Ascending aorta (tissue), 2 donors: ENCODE results near the gene ZG16. TPM values are rescaled to one million over a fixed set of nuclear protein-coding genes. Genes with fewer than 3 reads are reported as not detected.

Experiments
- DNase-seq, 2 donors: peaks; one replicate each; pipeline ENCODE4 v3.0.0-alpha.2; 2019; ENCODE audit warnings: low spot score in 2 of 2
- H3K27ac ChIP-seq, 2 donors: fragments of 200-600 bp; sonication (generic); one replicate each; pipeline ENCODE4 v1.5.1; 2016 to 2017; ENCODE audit warnings: mild to moderate bottlenecking in 1 of 2
- H3K27me3 ChIP-seq: fragments of 200-600 bp; sonication (generic); one replicate; pipeline ENCODE4 v1.5.1; 2017
- H3K36me3 ChIP-seq, 2 donors: fragments of 200-600 bp; sonication (generic); one replicate each; pipeline ENCODE4 v1.5.1; 2016
- H3K4me1 ChIP-seq, 2 donors: fragments of 200-600 bp; sonication (generic); one replicate each; pipeline ENCODE4 v1.5.1; 2016 to 2017; ENCODE audit warnings: mild to moderate bottlenecking in 1 of 2
- H3K4me3 ChIP-seq, 2 donors: fragments of 200-600 bp; sonication (generic); one replicate each; pipeline ENCODE4 v1.5.1; 2016 to 2017; ENCODE audit warnings: mild to moderate bottlenecking in 1 of 2
- H3K9me3 ChIP-seq, 2 donors: fragments of 200-600 bp; sonication (generic); one replicate each; pipeline ENCODE4 v1.5.1; 2016
- intact Hi-C: fragments of 100-400 bp; cut with DNase I; formaldehyde crosslinking; loops from one replicate; pipeline ENCODE4 v1.15.1; 2023
- total RNA-seq: library from RNA; depleted of rRNA; stranded (reverse); fragments of >200 nt; gene quantifications from one replicate; pipeline ENCODE4 v1.1.0, GENCODE V29; 2016
- TF ChIP-seq, protein P1 (sequence below), 3 experiments: fragments of 200-600 bp in 2 of 3; fragments of 450-650 bp in 1 of 3; sonication (generic) in 2 of 3; IDR thresholded peaks; one replicate each; pipeline ENCODE4 v1.5.1; 2016 to 2019; ENCODE audit warnings: antibody characterized with exemption in 3 of 3, mild to moderate bottlenecking in 1 of 3, moderate library complexity in 1 of 3

The ZG16 gene
- total RNA-seq, 1 donor from 2014 or later, result 0.21 TPM

DNA sequence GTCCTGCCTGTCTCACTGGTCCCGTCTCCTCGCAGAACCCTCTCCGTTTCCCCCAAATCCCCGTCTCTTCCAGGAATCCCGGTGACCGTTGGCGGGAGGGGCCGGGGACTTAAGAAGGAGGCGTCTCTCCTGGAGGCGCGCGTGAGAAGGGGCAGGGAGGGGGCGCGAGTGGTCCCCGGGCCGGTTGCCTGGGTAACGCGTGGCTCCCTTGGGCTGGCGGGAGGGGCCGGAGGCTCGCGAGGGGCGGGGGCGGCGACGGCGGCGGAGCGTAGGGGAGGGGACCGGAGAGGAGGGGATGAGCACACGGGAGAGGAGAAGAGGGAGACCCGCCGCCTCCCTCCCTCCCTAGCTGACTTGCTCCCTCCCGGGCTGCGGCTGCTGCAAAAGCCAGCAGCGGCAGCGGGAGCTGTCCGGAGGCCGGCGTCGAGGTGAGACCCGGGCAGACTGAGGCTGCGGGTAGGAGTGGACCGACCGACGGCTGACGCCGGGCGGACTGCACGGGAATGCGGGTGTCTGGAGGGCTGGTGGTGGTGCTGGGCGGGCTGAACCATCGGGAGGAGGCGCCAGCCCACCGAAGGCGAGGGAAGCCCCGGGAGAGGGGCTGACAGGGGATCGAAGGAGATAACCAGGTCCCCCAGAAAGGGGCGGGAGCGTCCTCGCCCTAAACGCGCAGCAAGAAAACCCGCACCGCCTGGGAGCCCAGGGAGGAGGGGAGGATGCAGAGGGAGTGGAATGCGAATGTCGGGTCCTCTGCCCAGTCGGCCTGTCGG lies 34.0 kb downstream of the ZG16 start, which contains the start of gene PRRT2:
PRRT2 (plus strand) TSS at position 298 of the 770 bp plus-strand sequence. CDS start 862 bp downstream, outside the sequence.
- peak within 1 kb of the TSS; percentile 88 to 94 for H3K27ac ChIP-seq
- peak in 1 of 2 donors; percentile 89 for DNase-seq
- no peaks in the 10 kb centered on the region for H3K27me3 ChIP-seq
- TF ChIP-seq, protein P1, sequence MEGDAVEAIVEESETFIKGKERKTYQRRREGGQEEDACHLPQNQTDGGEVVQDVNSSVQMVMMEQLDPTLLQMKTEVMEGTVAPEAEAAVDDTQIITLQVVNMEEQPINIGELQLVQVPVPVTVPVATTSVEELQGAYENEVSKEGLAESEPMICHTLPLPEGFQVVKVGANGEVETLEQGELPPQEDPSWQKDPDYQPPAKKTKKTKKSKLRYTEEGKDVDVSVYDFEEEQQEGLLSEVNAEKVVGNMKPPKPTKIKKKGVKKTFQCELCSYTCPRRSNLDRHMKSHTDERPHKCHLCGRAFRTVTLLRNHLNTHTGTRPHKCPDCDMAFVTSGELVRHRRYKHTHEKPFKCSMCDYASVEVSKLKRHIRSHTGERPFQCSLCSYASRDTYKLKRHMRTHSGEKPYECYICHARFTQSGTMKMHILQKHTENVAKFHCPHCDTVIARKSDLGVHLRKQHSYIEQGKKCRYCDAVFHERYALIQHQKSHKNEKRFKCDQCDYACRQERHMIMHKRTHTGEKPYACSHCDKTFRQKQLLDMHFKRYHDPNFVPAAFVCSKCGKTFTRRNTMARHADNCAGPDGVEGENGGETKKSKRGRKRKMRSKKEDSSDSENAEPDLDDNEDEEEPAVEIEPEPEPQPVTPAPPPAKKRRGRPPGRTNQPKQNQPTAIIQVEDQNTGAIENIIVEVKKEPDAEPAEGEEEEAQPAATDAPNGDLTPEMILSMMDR (IDR thresholded peaks at IDR 0.05), result no peak
- H3K9me3 ChIP-seq, result no peaks in the 10 kb centered on the region
- peaks cover 14 to 19% of the 10 kb centered on the region in 2 donors for H3K36me3 ChIP-seq
- peaks cover 18 to 57% of the 10 kb centered on the region in 2 donors for H3K4me1 ChIP-seq
- intact Hi-C loops, result loop anchor here (10.0 kb wide), 1 partner anchor 563 kb away; the partner anchor contains the start of genes MYL11 and TBC1D10B
- peak within 1 kb of the TSS; percentile 66 to 70 for H3K4me3 ChIP-seq

DNA sequence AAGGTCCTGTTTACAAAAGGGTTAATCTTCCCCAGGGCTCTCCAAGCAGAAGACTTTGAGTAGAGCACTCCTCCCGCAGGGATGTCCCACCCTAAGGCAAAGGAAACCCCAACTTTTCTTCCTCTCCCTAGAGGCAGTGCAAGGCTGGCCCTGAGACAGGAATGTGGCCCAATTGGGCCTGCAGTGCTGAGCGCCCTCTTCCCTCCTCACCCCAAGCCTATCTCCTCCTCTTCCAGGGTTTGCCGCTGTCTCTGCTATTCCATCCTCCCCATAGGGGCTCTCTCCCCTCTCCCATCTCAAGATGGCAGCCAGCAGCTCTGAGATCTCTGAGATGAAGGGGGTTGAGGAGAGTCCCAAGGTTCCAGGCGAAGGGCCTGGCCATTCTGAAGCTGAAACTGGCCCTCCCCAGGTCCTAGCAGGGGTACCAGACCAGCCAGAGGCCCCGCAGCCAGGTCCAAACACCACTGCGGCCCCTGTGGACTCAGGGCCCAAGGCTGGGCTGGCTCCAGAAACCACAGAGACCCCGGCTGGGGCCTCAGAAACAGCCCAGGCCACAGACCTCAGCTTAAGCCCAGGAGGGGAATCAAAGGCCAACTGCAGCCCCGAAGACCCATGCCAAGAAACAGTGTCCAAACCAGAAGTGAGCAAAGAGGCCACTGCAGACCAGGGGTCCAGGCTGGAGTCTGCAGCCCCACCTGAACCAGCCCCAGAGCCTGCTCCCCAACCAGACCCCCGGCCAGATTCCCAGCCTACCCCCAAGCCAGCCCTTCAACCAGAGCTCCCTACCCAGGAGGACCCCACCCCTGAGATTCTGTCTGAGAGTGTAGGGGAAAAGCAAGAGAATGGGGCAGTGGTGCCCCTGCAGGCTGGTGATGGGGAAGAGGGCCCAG lies 34.9 kb downstream of the ZG16 start:
- no peaks in the 10 kb centered on the region for H3K9me3 ChIP-seq
- peak overlapping the region; percentile 66 to 70 for H3K4me3 ChIP-seq
- H3K27me3 ChIP-seq, result no peaks in the 10 kb centered on the region
- TF ChIP-seq, protein P1 (IDR thresholded peaks at IDR 0.05), result no peak
- H3K4me1 ChIP-seq, result peaks cover 15 to 64% of the 10 kb centered on the region in 2 donors
- intact Hi-C loops, result loop anchor here (10.0 kb wide), 1 partner anchor 562 kb away; the partner anchor contains the start of genes MYL11 and TBC1D10B
- peaks cover 14 to 21% of the 10 kb centered on the region in 2 donors for H3K36me3 ChIP-seq
- H3K27ac ChIP-seq, result peak overlapping the region; percentile 88 to 94
- DNase-seq, result no peak

DNA sequence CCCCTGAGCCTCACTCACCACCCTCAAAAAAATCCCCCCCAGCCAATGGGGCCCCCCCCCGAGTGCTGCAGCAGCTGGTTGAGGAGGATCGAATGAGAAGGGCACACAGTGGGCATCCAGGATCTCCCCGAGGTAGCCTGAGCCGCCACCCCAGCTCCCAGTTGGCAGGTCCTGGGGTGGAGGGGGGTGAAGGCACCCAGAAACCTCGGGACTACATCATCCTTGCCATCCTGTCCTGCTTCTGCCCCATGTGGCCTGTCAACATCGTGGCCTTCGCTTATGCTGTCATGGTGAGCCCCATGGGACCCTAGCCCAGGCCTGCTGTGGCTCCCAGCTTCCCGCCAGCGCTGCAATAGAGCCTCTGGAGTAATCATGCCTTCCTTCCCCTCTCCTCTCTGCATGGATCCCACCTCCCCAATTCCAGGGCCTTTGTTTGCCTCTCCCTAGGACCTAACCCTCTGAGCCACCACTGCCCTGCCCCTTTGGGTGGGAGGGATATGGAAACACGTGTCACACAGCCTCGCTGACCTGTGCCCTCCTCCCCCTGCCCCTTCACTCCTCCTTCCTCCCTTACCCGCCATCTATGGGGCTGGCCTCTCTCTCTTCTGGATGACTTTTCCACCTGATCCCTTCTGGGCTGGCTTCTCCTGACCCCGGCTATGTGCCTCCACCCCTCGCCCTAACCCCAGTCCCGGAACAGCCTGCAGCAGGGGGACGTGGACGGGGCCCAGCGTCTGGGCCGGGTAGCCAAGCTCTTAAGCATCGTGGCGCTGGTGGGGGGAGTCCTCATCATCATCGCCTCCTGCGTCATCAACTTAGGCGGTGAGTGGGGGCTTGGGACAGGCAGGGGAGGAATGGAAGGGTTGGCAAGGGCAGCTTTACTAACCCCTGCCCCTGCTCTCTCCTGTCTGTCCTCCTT lies 35.8 kb downstream of the ZG16 start:
- Histone ChIP-seq H3K27ac (peak overlapping the region; percentile 88 to 94), H3K27me3 (no peaks in the 10 kb centered on the region), H3K4me3 (peak overlapping the region in 1 of 2 donors; percentile 70), H3K9me3 (no peaks in the 10 kb centered on the region), H3K4me1 (peaks cover 10 to 56% of the 10 kb centered on the region in 2 donors), H3K36me3 (peaks cover 13 to 26% of the 10 kb centered on the region in 2 donors)
- TF ChIP-seq, protein P1 (IDR thresholded peaks at IDR 0.05), result no peak
- no peak for DNase-seq
- intact Hi-C loops, result loop anchor here (10.0 kb wide), 1 partner anchor 561 kb away; the partner anchor contains the start of genes MYL11 and TBC1D10B

DNA sequence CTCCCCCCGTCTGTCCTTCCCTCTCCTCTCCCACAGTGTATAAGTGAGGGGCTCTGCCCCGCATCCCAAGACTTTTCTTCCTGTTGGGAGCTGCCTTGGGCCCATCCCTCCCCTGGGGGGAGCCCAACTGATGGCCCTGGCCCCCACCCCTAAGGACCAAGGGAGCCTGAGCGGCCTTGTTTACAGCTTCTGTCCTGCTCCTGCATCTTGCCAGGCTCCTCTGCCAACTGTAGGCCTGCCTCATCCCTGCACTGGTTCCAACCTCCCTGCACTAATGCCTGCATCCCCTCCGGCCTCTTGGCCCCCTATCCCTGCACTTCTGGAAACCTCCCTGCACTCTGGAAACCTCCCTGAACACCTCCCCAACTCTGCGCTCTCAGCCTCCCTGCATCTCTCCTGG lies 36.5 kb downstream of the ZG16 start:
- H3K36me3 ChIP-seq, result peaks cover 6 to 26% of the 10 kb centered on the region in 2 donors
- DNase-seq, result no peak
- TF ChIP-seq, protein P1 (IDR thresholded peaks at IDR 0.05), result no peak
- intact Hi-C loops, result loop anchor here (10.0 kb wide), 1 partner anchor 560 kb away; the partner anchor contains the start of genes MYL11 and TBC1D10B
- peaks cover 3 to 51% of the 10 kb centered on the region in 2 donors for H3K4me1 ChIP-seq
- H3K4me3 ChIP-seq, result peak overlapping the region in 1 of 2 donors; percentile 70
- H3K27ac ChIP-seq, result peak overlapping the region; percentile 88 to 94
- no peaks in the 10 kb centered on the region for H3K27me3 ChIP-seq
- H3K9me3 ChIP-seq, result no peaks in the 10 kb centered on the region
